Jurkat, Clone E6-1 (cell line): Measurements from ENCODE around the gene PRKAR1B.
"Not testable (repeated sequence)": the region's sequence is repeated elsewhere in the genome, so short reads cannot be mapped to it uniquely, and the experiment has no call there.

ENCODE experiments used
- DNase-seq: peaks from one replicate; pipeline ENCODE4 v3.0.0-alpha.2; 2011; ENCODE audit warnings: low read depth, low spot score
- H3K4me3 ChIP-seq: 2 replicates; pipeline ENCODE4 v1.5.1; 2011; ENCODE audit warnings: mild to moderate bottlenecking, low read length, control low read depth, moderate library complexity

Gene PRKAR1B

DNA sequence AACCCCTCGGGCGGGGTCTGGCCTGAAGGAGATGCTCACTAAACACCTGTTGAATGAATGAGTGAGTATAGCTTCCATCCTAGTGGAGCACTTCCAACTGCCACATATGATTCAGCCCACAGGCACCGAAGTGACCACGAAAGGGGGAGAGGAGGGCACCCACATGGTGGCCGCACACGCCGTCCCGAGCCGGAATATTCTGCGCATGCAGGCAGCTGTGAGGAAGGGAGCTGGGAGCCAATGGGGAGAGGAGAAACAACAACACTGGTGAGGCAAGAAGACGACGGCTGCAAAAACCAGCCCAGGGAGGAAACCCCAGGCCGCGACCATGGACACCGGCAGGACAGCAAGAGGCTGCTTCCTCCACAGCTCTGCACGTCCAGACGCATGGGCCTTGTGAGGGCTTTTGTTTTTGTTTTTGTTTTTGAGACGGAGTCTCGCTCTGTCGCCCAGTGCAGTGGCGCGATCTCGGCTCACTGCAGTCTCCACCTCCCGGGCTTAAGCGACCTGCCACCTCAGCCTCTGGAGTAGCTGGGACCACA is 67.7 kb downstream of the PRKAR1B start:
- H3K4me3 ChIP-seq, result no peak overlapping the region
- DNase-seq, result no peak

DNA sequence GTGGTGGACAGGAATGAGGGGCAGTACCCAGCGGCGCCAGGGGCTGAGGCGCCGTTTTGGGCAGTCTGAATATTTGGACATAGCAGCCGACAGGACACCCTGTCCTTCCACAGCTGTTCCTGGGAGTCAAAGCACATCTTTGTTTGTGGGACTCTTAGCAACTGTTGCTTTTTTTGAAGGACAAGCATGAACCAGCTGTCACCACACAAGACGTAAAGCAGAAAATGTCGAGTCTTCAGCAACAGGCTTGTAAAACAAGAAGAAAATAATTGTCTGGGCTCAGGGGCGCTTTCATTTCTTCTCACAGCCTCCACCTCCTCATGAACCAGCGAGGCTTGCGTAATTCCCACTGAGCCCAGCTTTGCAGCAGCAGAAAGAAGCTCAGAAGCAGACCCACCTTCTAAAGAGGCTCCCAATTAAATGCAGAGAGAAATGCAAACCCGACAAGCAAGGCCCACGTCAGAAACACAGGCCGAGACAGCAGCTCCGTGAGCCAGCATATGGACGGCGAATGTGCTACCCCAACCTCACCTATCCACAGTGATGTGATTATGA is 69.4 kb downstream of the PRKAR1B start:
- DNase-seq, result no peak
- H3K4me3 ChIP-seq, result no peak overlapping the region

DNA sequence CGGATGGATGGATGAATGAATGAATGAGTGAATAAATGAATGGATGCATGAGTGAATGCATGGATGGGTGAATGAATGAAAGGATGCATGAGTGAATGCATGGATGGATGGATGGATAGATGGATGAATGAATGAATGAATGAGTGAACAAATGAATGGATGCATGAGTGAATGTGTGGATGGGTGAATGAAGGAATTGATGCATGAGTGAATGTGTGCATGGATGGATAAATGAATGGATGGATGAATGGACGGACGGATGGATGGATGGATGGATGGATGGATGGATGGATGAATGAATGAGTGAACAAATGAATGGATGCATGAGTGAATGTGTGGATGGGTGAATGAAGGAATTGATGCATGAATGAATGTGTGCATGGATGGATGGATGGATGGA is 70.1 kb downstream of the PRKAR1B start:
- not testable (repeated sequence) for H3K4me3 ChIP-seq, DNase-seq

- H3K4me3 ChIP-seq, result no peak overlapping the region
- no peak for DNase-seq
These were observed 71.3 kb downstream of the PRKAR1B start for GRCh38 chr7:655758-656157.

- no peak for DNase-seq
- H3K4me3 ChIP-seq, result no peak overlapping the region
These were observed 73.0 kb downstream of the PRKAR1B start for GRCh38 chr7:653829-654764.

- no peak overlapping the region for H3K4me3 ChIP-seq
- DNase-seq, result no peak
These were observed 74.2 kb downstream of the PRKAR1B start for GRCh38 chr7:652881-653280.

DNA sequence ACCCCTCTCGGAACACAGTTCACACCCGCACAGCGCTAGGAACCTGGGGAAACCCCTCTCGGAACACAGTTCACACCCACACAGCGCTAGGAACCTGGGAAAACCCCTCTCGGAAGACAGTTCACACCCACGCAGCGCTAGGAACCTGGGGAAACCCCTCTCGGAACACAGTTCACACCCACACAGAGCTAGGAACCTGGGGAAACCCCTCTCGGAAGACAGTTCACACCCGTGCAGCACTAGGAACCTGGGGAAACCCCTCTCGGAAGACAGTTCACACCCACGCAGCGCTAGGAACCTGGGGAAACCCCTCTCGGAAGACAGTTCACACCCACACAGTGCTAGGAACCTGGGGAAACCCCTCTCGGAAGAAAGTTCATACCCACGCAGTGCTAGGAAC is 74.9 kb downstream of the PRKAR1B start:
- not testable (repeated sequence) for DNase-seq, H3K4me3 ChIP-seq

DNA sequence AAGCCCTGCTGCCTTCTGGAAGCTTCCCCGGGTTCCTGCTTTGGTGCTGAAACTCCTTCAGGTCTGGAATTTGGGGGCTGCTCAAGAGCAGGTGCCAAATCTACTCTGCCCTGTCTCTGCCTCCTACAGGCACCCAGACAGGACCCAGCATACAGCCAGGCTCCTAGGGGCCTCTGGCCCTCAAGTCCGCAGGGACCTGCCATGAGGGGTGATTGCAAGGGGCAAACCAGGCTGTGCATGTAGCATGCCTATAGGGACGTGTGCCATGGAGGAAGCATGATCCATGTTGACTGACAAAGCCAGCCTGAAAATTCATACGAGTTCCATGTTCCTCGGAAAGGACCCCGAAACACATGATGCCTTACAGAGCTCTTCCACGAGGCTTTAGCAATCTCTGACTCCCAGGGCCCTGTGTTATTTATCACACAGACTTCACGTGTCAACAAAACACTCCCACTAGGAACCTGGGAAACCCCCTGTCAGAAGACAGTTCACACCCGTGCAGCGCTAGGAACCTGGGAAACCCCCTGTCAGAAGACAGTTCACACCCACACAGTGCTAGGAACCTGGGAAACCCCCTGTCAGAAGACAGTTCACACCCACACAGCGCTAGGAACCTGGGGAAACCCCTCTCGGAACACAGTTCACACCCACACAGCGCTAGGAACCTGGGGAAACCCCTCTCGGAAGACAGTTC is 75.9 kb downstream of the PRKAR1B start:
- no peak for DNase-seq
- no peak overlapping the region for H3K4me3 ChIP-seq

DNA sequence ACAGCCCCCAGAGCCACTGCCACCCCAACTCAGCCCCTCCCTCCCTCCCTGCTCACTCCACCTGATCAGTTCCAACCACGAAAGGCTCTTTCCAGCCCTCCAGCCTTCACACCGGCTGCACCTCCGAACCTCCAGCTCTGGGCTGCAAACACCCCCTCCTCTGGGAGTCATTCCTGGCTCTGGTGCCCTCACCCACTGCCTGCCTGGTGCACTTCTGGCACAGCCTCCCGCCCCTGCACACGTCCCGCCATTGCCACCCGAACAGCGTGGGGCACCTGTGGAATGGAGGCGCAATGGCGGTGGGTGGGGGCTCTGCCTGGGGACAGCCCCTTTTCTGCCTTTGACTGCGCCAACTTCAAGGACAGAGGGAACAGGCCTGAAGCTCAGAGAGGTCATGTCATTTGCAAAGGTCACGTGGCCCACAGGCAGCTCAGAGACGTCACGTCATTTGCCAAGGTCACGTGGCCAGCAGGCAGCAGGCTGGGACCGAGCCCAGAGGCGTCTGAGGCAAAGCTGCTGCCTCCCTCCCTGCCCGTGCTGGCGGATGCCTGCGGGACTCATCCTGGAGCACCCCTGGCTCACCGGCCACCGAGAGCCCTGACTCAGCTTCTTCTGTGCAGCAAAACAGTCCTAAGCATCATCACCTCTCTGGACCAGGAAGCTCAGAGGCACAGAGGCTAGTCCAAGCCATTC is 76.6 kb downstream of the PRKAR1B start:
- DNase-seq, result no peak
- no peak overlapping the region for H3K4me3 ChIP-seq

GRCh38 chr7:646951-647350 is 80.1 kb downstream of the PRKAR1B start:
- no peak for DNase-seq
- no peak overlapping the region for H3K4me3 ChIP-seq

- H3K4me3 ChIP-seq, result no peak overlapping the region
- no peak for DNase-seq
These were observed 80.6 kb downstream of the PRKAR1B start for GRCh38 chr7:646487-646886.

DNA sequence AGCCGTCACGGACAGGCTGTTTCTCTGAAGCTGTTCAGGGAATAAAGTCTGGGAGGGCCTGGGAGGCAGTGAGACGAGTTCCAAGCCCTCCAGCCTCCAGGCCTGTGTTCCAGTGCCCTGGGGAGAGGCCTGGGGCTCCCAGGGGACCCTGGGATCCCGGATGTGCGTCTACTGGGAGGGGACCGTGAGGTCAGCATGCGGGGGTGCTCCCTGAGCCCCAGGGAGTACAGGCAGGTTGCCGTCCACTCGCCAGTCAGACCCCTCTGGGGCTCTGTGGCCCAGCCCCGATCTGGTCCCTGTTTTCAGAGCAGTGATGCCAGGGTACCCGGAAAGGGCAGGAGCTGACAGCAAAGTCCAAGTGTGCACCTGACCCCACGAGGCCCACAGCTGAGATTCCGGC is 81.5 kb downstream of the PRKAR1B start:
- no peak for DNase-seq
- H3K4me3 ChIP-seq, result no peak overlapping the region

DNA sequence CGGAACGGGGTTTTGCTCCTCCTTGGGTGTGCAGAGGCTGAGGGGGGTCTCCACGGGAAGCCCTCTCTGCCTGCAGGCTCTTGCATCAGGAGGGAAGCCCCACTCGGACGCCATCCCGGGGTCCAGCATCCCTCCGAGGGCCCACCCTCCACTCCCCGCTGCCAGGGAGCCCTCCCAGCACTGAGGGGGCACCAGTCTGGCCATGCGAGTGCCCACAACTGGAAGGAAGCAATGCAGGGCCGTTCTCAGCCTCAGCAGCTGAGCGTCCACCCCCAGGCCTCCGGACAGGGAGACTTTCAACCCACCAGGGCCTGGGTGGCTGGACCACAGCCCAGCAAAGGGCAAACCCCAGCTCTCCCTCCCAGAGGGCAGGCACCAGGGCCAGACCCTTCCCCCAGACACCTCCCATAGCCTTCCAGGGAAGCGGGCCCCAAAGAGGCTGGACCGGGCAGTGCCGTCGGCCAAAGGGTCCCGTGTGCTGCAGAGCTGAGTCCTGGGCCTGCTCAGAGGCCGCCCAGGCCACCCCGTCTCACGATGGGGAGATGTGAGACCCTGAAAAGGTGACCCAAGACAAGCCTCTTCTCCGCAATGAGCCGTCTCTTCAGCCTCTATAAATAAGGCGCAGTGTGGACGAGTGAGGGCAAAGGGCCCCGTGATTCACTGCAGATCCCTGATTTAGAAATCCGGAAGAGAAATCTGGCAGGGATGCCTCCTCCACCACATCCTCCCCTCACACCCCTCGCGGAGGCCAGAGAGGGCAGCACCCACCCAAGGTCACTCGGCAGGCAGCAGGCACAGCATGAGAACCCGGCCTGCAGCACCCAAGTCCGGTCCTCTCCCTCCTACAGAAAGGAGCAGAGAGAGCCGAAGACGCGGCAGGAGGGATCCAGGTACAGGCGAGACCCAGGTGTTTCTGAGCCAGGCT is 82.4 kb downstream of the PRKAR1B start:
- DNase-seq, result no peak
- H3K4me3 ChIP-seq, result no peak overlapping the region

DNA sequence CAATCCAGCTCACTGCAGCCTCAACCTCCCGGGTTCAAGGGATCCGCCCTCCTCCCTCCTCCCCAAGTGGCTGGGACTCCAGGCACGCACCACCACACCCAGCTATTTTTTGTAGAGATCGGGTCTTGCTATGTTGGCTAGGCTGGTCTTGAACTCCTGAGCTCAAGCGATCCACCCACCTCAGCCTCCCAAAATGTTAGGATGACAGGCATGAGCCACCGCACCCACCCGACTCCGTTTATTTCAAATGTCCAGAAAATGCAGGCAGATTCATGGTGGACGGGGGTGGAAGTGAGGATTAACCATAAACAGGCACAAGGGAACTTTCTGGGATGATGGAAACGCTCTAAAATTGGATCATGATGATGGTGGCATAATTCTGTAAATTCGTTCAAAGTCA is 85.1 kb downstream of the PRKAR1B start:
- DNase-seq, result no peak
- no peak overlapping the region for H3K4me3 ChIP-seq

DNA sequence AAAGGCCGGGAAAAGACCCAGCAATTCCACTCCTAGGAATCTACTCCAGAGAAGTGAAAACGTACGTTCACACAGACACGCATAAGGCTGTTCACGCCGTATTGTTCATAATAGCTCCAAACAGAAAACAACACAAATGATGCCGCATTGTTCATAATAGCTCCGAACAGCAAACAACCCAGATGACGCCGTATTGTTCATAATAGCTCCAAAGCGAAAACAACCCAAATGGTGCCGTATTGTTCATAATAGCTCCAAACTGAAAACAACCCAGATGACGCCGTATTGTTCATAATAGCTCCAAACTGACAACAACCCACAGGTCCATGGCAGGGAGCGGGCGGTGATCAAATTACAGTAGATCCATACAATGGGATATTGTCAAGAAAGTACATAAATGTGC is 85.8 kb downstream of the PRKAR1B start:
- DNase-seq, result no peak
- no peak overlapping the region for H3K4me3 ChIP-seq

- no peak overlapping the region for H3K4me3 ChIP-seq
- DNase-seq, result no peak
These were observed 88.6 kb downstream of the PRKAR1B start for GRCh38 chr7:638256-639011.

- H3K4me3 ChIP-seq, result no peak overlapping the region
- DNase-seq, result no peak
These were observed 89.3 kb downstream of the PRKAR1B start for GRCh38 chr7:637826-638225.

DNA sequence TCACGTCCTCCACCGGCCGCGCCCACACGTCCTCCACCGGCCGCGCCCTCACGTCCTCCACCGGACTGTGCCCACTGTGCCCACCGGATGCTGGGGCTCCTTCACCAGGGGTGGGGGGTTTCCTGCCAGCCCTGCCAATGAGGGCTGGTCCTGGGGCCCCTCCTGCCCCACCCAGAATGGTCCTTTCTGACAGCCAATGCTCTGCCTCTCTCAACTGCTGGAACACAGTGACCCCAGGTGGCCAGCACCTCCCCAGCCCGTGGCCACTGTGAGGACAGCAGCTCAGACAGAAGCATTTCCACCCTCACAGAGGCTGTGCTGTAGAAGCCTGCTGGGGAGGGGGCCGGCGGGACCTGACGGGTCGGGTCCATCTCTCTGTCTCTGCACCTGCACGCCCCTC is 90.7 kb downstream of the PRKAR1B start:
- no peak for DNase-seq
- no peak overlapping the region for H3K4me3 ChIP-seq
